HCT116 (cell line): ENCODE data around the gene KIAA1671. TPM values are rescaled to one million over a fixed set of nuclear protein-coding genes. Genes with fewer than 3 reads are reported as not detected.

Experiments used
- ATAC-seq: fragments of 200-7000 bp; cut with Tn5 transposase; 2 replicates; pipeline ENCODE4 v1.9.1; 2020; ENCODE audit warnings: mild to moderate bottlenecking, moderate library complexity
- BruUV-seq: library from RNA; stranded (reverse); fragments of 400-500 nt; replicated peaks from 2 replicates; lab custom pipeline; 2021; lab: Mats Ljungman, UMichigan
- CTCF ChIA-PET: fragments of 300-600 bp; sonication (Branson Sonifier 250); formaldehyde crosslinking; loops from one replicate; lab custom pipeline; 2021; ENCODE audit warnings: antibody characterized with exemption; lab: Charles Lee
- POLR2A ChIA-PET: fragments of 300-600, 350-600 bp; sonication (Branson Sonifier 250); formaldehyde crosslinking; loops from one replicate; lab custom pipeline; 2021; ENCODE audit warnings: antibody characterized with exemption; lab: Charles Lee
- RAD21 ChIA-PET, 2 experiments: fragments of 300-600 bp; sonication (Branson Sonifier 250); formaldehyde crosslinking; loops; one replicate each; lab custom pipeline; 2023; ENCODE audit warnings: low total read pairs in 2 of 2; ENCODE audit not compliant: uncharacterized antibody in 2 of 2, unreplicated experiment in 2 of 2, low non-redundant PET in 1 of 2; lab: Charles Lee
- DNase-seq: peaks from one replicate; pipeline ENCODE4 v3.0.0-alpha.2; 2010; ENCODE audit warnings: low read depth, low spot score
- H2AFZ ChIP-seq: fragments of 200-600 bp; shearing (Covaris generic), sonication (generic); 2 replicates; pipeline ENCODE4 v1.6.1; 2017; ENCODE audit warnings: low read depth, mixed run types, mixed read lengths, antibody characterized with exemption, low read length; ENCODE audit not compliant: poor library complexity, severe bottlenecking
- H3K27ac ChIP-seq: 2 replicates; pipeline ENCODE4 v1.5.1; 2012; ENCODE audit warnings: low read depth, low read length
- H3K27me3 ChIP-seq: fragments of 200-600 bp; sonication (generic); 2 replicates; pipeline ENCODE4 v1.6.1; 2016; ENCODE audit warnings: mixed run types, low read length, mixed read lengths; ENCODE audit not compliant: insufficient read depth
- H3K36me3 ChIP-seq, 2 experiments: fragments of 200-500 bp in 1 of 2; fragments of 200-600 bp in 1 of 2; sonication (Bioruptor generic) in 1 of 2; sonication (generic) in 1 of 2; 2 replicates each; pipeline versions ENCODE4 v1.5.1 to v1.6.1; 2014 to 2016; ENCODE audit warnings: low read length in 2 of 2, inconsistent platforms in 1 of 2, mixed read lengths in 1 of 2, mixed run types in 1 of 2; ENCODE audit not compliant: insufficient read depth in 2 of 2, control insufficient read depth in 1 of 2
- H3K4me1 ChIP-seq, 2 experiments: fragments of 200-600 bp in 1 of 2; sonication (generic) in 1 of 2; 2 replicates each; pipeline versions ENCODE4 v1.5.1 to v1.6.1; 2012 to 2017; ENCODE audit warnings: low read length in 2 of 2, inconsistent platforms in 1 of 2, mild to moderate bottlenecking in 1 of 2, mixed read lengths in 1 of 2, mixed run types in 1 of 2, moderate library complexity in 1 of 2; ENCODE audit not compliant: insufficient read depth in 2 of 2, control insufficient read depth in 1 of 2
- H3K4me2 ChIP-seq: fragments of 200-600 bp; sonication (generic); 2 replicates; pipeline ENCODE4 v1.6.1; 2017; ENCODE audit warnings: mixed run types, low read length, mixed read lengths
- H3K4me3 ChIP-seq, 2 experiments: fragments of 200-600 bp in 1 of 2; sonication (generic) in 1 of 2; replicated peaks in 1 of 2; 2 replicates each; pipeline ENCODE4 v1.5.1; 2011 to 2016; ENCODE audit warnings: low read length in 2 of 2, control low read depth in 1 of 2, low read depth in 1 of 2, mild to moderate bottlenecking in 1 of 2, mixed read lengths in 1 of 2, mixed run types in 1 of 2
- H3K79me2 ChIP-seq: fragments of 200-600 bp; sonication (generic); 2 replicates; pipeline ENCODE4 v1.6.1; 2017; ENCODE audit warnings: mild to moderate bottlenecking, mixed run types, low read length, moderate library complexity, mixed read lengths; ENCODE audit not compliant: insufficient read depth
- H3K9ac ChIP-seq: fragments of 200-600 bp; sonication (generic); 2 replicates; pipeline ENCODE4 v1.6.1; 2016; ENCODE audit warnings: low read length, mixed read lengths
- H3K9me2 ChIP-seq: fragments of 200-600 bp; sonication (generic), shearing (Covaris generic); 2 replicates; pipeline ENCODE4 v1.6.1; 2017; ENCODE audit warnings: mixed run types, mild to moderate bottlenecking, moderate library complexity; ENCODE audit not compliant: insufficient read depth
- H3K9me3 ChIP-seq, 2 experiments: fragments of 200-500 bp in 1 of 2; fragments of 200-600 bp in 1 of 2; sonication (Bioruptor generic) in 1 of 2; sonication (generic) in 1 of 2; 2 replicates each; pipeline ENCODE4 v1.6.1; 2014 to 2017; ENCODE audit warnings: low read length in 2 of 2, mixed read lengths in 2 of 2, inconsistent platforms in 1 of 2, low read depth in 1 of 2, mild to moderate bottlenecking in 1 of 2, mixed run types in 1 of 2, moderate library complexity in 1 of 2; ENCODE audit not compliant: control insufficient read depth in 1 of 2, insufficient read depth in 1 of 2
- H4K20me1 ChIP-seq: fragments of 200-600 bp; sonication (generic), shearing (Covaris generic); 2 replicates; pipeline ENCODE4 v1.6.1; 2017; ENCODE audit warnings: mixed run types, mild to moderate bottlenecking, moderate library complexity; ENCODE audit not compliant: insufficient read depth
- ATF3 ChIP-seq: IDR thresholded peaks from 2 replicates; pipeline ENCODE4 v1.6.1; 2012
- CBX3 ChIP-seq: IDR thresholded peaks from 2 replicates; pipeline ENCODE4 v1.6.1; 2012; ENCODE audit warnings: low read depth
- CEBPB ChIP-seq: IDR thresholded peaks from 2 replicates; pipeline ENCODE4 v1.6.1; 2012; ENCODE audit warnings: low read depth
- CTCF ChIP-seq, 3 experiments: fragments of 200-600 bp in 1 of 3; sonication (generic) in 1 of 3; IDR thresholded peaks in 2 of 3; conservative IDR thresholded peaks in 1 of 3; 2 replicates each; pipeline ENCODE4 v1.5.1; 2012 to 2017; ENCODE audit warnings: low read depth in 2 of 3, low read length in 2 of 3, antibody characterized with exemption in 1 of 3, borderline replicate concordance in 1 of 3, control low read depth in 1 of 3, mild to moderate bottlenecking in 1 of 3, mixed read lengths in 1 of 3, mixed run types in 1 of 3, moderate library complexity in 1 of 3; ENCODE audit not compliant: insufficient read depth in 1 of 3
- ELF1 ChIP-seq: IDR thresholded peaks from 2 replicates; pipeline ENCODE4 v1.6.1; 2012; ENCODE audit warnings: low read depth, borderline replicate concordance
- EZH2 ChIP-seq: fragments of 200-600 bp; sonication (generic); IDR thresholded peaks from 2 replicates; pipeline ENCODE4 v1.6.1; 2017; ENCODE audit warnings: antibody characterized with exemption, mixed run types
- JUND ChIP-seq: IDR thresholded peaks from 2 replicates; pipeline ENCODE4 v1.6.1; 2012
- MAX ChIP-seq: IDR thresholded peaks from 2 replicates; pipeline ENCODE4 v1.6.1; 2012
- POLR2A ChIP-seq: IDR thresholded peaks from 2 replicates; pipeline ENCODE4 v1.7.0; 2011; ENCODE audit warnings: borderline replicate concordance; ENCODE audit not compliant: insufficient read depth, insufficient read length; ENCODE audit errors: extremely low read depth
- POLR2AphosphoS5 ChIP-seq: IDR thresholded peaks from 2 replicates; pipeline ENCODE4 v1.6.1; 2011; ENCODE audit warnings: mild to moderate bottlenecking, low read depth, low read length, moderate library complexity
- RAD21 ChIP-seq: IDR thresholded peaks from 2 replicates; pipeline ENCODE4 v1.6.1; 2012; ENCODE audit warnings: low read depth, mild to moderate bottlenecking
- REST ChIP-seq: IDR thresholded peaks from 2 replicates; pipeline ENCODE4 v1.6.1; 2012; ENCODE audit warnings: low read depth
- TCF7L2 ChIP-seq: IDR thresholded peaks from 2 replicates; pipeline ENCODE4 v1.7.0; 2011; ENCODE audit warnings: borderline replicate concordance, inconsistent platforms; ENCODE audit not compliant: insufficient read depth, insufficient read length; ENCODE audit errors: extremely low read depth
- YY1 ChIP-seq: IDR thresholded peaks from 2 replicates; pipeline ENCODE4 v1.6.1; 2011; ENCODE audit warnings: low read length, low read depth, moderate library complexity, mild to moderate bottlenecking; ENCODE audit not compliant: insufficient replicate concordance; ENCODE audit errors: extremely low read depth
- ZBTB33 ChIP-seq: IDR thresholded peaks from 2 replicates; pipeline ENCODE4 v1.6.1; 2011; ENCODE audit warnings: mild to moderate bottlenecking, low read length, moderate library complexity; ENCODE audit not compliant: insufficient replicate concordance; ENCODE audit errors: extremely low read depth
- ZFX ChIP-seq: fragments of 450-650 bp; IDR thresholded peaks from 2 replicates; pipeline ENCODE4 v1.6.1; 2017
- intact Hi-C: fragments of 100-400 bp; cut with micrococcal nuclease; formaldehyde crosslinking; loops from 2 replicates; pipeline ENCODE4 v1.10.0; 2022
- total RNA-seq: library from RNA; stranded (reverse); gene quantifications from one replicate; pipeline ENCODE4 v1.2.1, GENCODE V29; 2021; ENCODE audit not compliant: unreplicated experiment

Gene KIAA1671
- total RNA-seq, 1 experiment from 2014 or later = 36.8 TPM

- CTCF ChIA-PET = interaction anchor here (0.6 to 1.4 kb wide), 9 partner anchors 9 to 262 kb away, joined by 3 to 6 read pairs (median 4); no protein-coding TSS in a partner anchor
- intact Hi-C loops = loop anchor here (1.0 kb wide), 1 partner anchor 60 kb away; no protein-coding TSS in a partner anchor
- Histone ChIP-seq H3K9me3 (no peaks in the 10 kb centered on the region), H2AFZ (no peak overlapping the region), H3K27me3 (no peaks in the 10 kb centered on the region), H3K79me2 (no peaks in the 10 kb centered on the region; the same call in 1 of the 2 replicates), H3K4me2 (peak overlapping the region; percentile 96), H3K4me3 (peak overlapping the region; percentile 45 to 64), H4K20me1 (no peaks in the 10 kb centered on the region), H3K27ac (peak overlapping the region; percentile 55), H3K4me1 (peaks cover 16 to 33% of the 10 kb centered on the region in 2 experiments; a peak in 3 of 4 replicates)
- RAD21 ChIA-PET = interaction anchor here in 1 of 2 experiments (0.6 kb wide), 1 partner anchor 12 kb away, joined by 3 read pairs; no protein-coding TSS in a partner anchor
- POLR2A ChIA-PET = interaction anchor here (0.6 to 1.1 kb wide), 2 partner anchors 18 to 56 kb away, joined by 3 read pairs; no protein-coding TSS in a partner anchor
- ATAC-seq (peak; percentile 29), DNase-seq (no peak)
- TF ChIP-seq ATF3 = no peak
- no peak for TF ChIP-seq POLR2AphosphoS5
- TF ChIP-seq REST = no peak
- no peak; a peak in 1 of 6 replicates for TF ChIP-seq CTCF (IDR thresholded peaks at IDR 0.05 in 2 of 3, conservative IDR thresholded peaks at IDR 0.05 in 1 of 3; ENCODE audit: borderline replicate concordance in 1 of 3, insufficient read depth in 1 of 3, low read depth in 2 of 3, low read length in 2 of 3)
- no peak for TF ChIP-seq ELF1
- no peak for TF ChIP-seq YY1
- TF ChIP-seq POLR2A = no peak
- no peak for TF ChIP-seq MAX
- TF ChIP-seq JUND = no peak
- no peak for TF ChIP-seq EZH2
- no peak for TF ChIP-seq ZFX
- TF ChIP-seq ZBTB33 = no peak
- no peak for TF ChIP-seq CBX3
- no peak for TF ChIP-seq CEBPB
- TF ChIP-seq RAD21 = no peak
- no peak for TF ChIP-seq TCF7L2
- TF ChIP-seq, all 23 proteins: peak for 0
- BruUV-seq = TSS peak; percentile 37
- H3K9ac ChIP-seq = peak overlapping the region; percentile 63
- peaks cover 0 to 5% of the 10 kb centered on the region in 2 experiments; a peak in 1 of 4 replicates for H3K36me3 ChIP-seq
- H3K9me2 ChIP-seq = no peaks in the 10 kb centered on the region
These were observed 159.3 kb downstream of the KIAA1671 start for GRCh38 chr22:25111579-25112517.
